ENCODE measurements around the gene RABGAP1.

DNA sequence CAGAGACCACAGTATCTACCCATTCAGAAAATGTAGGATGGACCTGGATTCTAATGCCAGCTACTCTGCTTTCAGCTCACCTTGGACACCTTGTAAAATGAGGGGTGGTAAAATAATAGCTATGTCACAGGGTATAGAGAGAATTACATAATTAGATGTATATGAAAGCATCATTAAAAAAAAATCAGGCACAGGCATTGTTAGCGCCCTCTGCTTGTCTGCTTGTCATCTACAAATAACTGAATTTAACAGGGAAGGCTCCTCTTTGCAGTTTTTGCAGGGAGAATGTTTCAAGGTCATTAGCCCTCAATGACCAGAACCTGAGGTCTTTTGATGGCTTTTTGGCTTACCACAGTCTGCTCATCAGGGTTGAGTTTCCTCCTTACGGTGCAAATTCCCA is 150.6 kb downstream of the RABGAP1 start:
- no peak for TF ChIP-seq EZH2 (IDR thresholded peaks at IDR 0.05; ENCODE audit: insufficient read depth, poor library complexity, severe bottlenecking)
- TF ChIP-seq EZH2phosphoT487 (IDR thresholded peaks at IDR 0.05; ENCODE audit: insufficient read depth, low read depth), result no peak
